IMR-90 (cell line): Measurements from ENCODE around the gene CDK17.

Source experiments
- BHLHE40 ChIP-seq: fragments of 150-350 bp; IDR thresholded peaks from 2 replicates; pipeline ENCODE4 v1.6.1; 2016; ENCODE audit warnings: mild to moderate bottlenecking, low read depth, low read length
- CEBPB ChIP-seq: IDR thresholded peaks from 2 replicates; pipeline ENCODE4 v1.6.1; 2012; ENCODE audit warnings: low read depth, low read length, improper control_type of control experiment
- CTCF ChIP-seq: conservative IDR thresholded peaks from 2 replicates; pipeline ENCODE4 v1.5.1; 2012; ENCODE audit warnings: mild to moderate bottlenecking, low read depth, low read length, improper control_type of control experiment
- ELK1 ChIP-seq: fragments of 150-350 bp; IDR thresholded peaks from 2 replicates; pipeline ENCODE4 v1.6.1; 2016; ENCODE audit warnings: low read depth, mild to moderate bottlenecking, low read length, moderate library complexity, borderline replicate concordance
- FOS ChIP-seq: fragments of 150-350 bp; IDR thresholded peaks from 2 replicates; pipeline ENCODE4 v1.6.1; 2016; ENCODE audit warnings: low read depth, low read length
- MAFK ChIP-seq: IDR thresholded peaks from 2 replicates; pipeline ENCODE4 v1.6.1; 2012; ENCODE audit warnings: low read depth, low read length, improper control_type of control experiment
- MXI1 ChIP-seq: IDR thresholded peaks from 2 replicates; pipeline ENCODE4 v1.6.1; 2012; ENCODE audit warnings: low read depth, mild to moderate bottlenecking, low read length, moderate library complexity, borderline replicate concordance
- POLR2A ChIP-seq: IDR thresholded peaks from 2 replicates; pipeline ENCODE4 v1.6.1; 2012; ENCODE audit warnings: mild to moderate bottlenecking, low read depth, low read length
- RAD21 ChIP-seq: IDR thresholded peaks from 2 replicates; pipeline ENCODE4 v1.6.1; 2012; ENCODE audit warnings: low read length, improper control_type of control experiment
- RCOR1 ChIP-seq: IDR thresholded peaks from 2 replicates; pipeline ENCODE4 v1.6.1; 2012; ENCODE audit warnings: mild to moderate bottlenecking, low read length, improper control_type of control experiment; ENCODE audit not compliant: insufficient replicate concordance
- SMC3 ChIP-seq: fragments of 150-350 bp; IDR thresholded peaks from 2 replicates; pipeline ENCODE4 v1.6.1; 2016; ENCODE audit warnings: low read depth, mild to moderate bottlenecking, antibody characterized with exemption, low read length, moderate library complexity
- USF2 ChIP-seq: fragments of 150-350 bp; IDR thresholded peaks from 2 replicates; pipeline ENCODE4 v1.6.1; 2017; ENCODE audit warnings: mild to moderate bottlenecking, antibody characterized with exemption, low read length, low read depth

GRCh38 chr12:96404696-96405095, 4.5 kb upstream of the CDK17 start:
- TF ChIP-seq CTCF (no peak), FOS (no peak), CEBPB (no peak), RAD21 (no peak), MAFK (no peak), USF2 (no peak), POLR2A (no peak), RCOR1 (no peak), ELK1 (no peak), SMC3 (no peak), MXI1 (no peak), BHLHE40 (no peak)
